ENCODE measurements around the gene COPG2. TPM values are rescaled to one million over a fixed set of nuclear protein-coding genes. Genes with fewer than 3 reads are reported as not detected.
"Not testable (repeated sequence)": the region's sequence is repeated elsewhere in the genome, so short reads cannot be mapped to it uniquely, and the experiment has no call there.

The COPG2 gene, protein sequence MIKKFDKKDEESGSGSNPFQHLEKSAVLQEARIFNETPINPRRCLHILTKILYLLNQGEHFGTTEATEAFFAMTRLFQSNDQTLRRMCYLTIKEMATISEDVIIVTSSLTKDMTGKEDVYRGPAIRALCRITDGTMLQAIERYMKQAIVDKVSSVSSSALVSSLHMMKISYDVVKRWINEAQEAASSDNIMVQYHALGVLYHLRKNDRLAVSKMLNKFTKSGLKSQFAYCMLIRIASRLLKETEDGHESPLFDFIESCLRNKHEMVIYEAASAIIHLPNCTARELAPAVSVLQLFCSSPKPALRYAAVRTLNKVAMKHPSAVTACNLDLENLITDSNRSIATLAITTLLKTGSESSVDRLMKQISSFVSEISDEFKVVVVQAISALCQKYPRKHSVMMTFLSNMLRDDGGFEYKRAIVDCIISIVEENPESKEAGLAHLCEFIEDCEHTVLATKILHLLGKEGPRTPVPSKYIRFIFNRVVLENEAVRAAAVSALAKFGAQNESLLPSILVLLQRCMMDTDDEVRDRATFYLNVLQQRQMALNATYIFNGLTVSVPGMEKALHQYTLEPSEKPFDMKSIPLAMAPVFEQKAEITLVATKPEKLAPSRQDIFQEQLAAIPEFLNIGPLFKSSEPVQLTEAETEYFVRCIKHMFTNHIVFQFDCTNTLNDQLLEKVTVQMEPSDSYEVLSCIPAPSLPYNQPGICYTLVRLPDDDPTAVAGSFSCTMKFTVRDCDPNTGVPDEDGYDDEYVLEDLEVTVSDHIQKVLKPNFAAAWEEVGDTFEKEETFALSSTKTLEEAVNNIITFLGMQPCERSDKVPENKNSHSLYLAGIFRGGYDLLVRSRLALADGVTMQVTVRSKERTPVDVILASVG
- 32.3 TPM for polyA plus RNA-seq (2013, experiment 1 of 2; ENCODE audit: insufficient read length)
- 31.6 TPM for polyA plus RNA-seq (2013, experiment 2 of 2; ENCODE audit: insufficient read length)

DNA sequence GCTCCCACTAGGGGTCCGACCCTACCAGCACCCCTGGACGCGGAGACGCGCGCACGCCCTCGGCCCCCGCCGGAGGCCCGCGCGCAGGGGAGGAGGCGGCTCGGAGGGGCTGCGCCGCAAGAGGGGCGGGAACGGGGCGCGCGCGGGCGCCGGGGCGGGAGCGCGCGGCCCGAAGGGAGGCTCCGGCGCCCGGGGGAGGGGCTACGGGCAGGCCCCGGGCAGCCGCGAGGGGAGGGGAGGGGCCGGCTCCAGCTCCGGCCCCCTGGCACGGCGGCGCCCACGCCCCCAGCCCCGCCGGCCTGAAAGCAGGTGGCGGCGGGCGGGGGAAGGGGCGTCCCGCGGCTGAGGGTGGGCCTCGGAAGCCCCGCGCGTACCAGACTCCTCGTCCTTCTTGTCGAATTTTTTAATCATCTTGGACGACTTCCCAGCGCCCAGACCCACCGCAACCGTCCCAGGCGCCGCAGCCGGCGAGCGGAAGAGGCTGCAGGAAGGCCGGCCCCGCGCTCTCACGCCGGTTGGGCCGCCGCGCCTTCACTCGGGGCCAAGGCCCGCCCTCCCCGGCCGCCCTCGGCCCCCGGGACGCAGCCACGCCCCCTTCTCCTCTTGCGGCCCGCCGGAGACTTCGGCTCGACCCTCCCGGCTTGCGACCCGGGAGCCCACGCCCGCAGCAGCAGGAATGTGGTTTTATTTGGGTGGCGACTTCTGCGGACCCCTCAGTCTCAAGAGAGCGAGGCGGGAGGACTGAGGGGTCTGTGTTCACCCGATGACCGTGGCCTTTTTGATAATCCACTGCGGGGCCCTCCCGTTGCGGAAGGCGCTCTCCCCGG, at the start of gene COPG2:
Gene COPG2 (minus strand): TSS at position 491 of the 827 bp plus-strand sequence. CDS start 80 bp downstream, at position 411.
- peak; percentile 86 for DNase-seq

DNA sequence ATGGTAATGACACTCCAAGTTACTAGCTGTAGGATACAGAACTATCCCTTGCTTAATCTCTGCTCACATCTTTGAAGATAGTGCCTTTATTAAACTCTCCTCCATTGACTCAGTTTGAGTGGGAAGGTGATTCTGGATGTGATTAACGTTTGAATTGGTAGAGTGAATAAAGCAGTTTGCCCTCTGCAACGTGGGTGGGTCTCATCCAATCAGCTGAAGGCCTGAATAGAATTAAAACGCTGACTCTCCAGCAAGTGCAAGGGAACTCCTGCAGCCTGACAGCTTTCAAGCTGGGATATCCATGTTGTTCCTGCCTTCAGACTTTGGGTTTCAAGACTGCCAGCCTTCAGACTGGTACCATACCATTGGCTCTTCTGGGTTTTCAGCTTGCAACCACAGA, 43.9 kb upstream of the COPG2 start:
- no peak for DNase-seq

DNA sequence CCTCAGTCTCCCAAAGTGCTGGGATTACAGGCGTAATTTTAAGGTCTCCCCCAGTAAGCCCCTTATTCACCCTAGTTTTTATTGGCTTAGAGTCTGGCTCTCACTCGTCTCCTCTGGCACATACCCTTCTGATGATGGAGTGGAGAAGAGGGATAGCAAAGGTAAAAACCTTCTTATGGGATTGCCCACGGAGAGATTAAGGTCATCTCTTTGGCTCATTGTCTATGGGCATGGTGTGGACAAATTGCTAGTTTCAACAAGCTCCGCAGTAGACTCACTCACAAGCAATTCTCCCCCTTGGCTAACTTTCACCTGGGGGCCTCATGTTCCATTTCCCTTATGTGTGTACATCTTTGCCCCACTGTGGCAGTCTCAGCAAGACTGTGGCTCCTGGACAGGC, 40.2 kb upstream of the COPG2 start:
- DNase-seq, result no peak

DNA sequence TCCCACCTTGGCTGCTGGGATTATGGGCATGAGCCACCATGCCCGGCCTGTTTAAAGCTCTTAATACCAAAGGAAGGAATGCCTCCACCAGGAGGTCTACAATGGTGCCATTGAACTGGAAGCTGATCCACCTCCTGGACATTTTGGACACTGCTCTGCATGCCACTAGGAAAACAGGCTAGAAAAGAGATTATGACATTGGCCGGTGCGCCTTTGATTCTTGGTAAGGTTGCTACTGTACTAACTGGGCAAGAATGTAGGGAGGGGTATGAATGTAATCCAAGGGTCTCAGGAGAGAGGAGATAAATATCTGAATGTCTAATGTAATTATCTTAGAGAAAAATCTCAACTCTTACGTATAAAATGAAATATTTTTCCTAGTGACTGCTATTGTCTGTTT, 39.5 kb upstream of the COPG2 start:
- DNase-seq, result no peak

DNA sequence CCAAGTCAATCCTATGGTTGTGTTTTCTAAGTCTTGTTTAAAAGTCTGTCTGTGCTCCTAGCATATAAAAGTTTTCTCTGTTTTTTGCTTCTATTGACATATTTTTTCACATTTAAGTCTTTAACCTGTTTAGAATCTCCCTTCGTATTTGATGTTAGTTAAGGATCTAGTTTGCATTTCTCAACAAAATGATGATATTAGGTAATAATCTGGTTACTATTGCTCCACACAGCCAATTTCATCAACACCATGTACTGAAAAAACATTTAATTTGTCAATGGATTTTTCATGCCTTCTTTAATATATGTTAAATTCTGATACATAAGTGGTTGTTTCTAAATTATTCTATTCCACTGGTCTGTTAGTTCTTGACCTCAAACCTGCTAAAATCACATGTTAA, 35.3 kb upstream of the COPG2 start:
- no peak for DNase-seq

DNA sequence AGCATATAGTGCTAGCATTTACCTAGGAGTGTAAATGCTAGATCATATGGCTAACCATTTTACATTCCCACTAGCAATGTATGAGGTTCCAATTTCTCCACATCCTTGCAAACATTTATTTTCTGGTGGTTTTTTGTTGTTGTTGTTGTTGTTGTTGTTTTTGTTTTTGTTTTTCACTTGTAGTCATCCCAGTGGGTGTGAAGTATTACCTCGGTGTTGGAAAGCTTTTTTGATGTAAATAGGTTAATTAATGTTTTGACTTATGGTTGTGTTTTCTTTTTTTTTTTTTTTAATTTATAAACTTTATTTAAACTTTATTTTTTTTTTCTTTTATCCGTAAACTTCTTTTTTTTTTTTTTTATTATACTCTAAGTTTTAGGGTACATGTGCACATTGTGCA, 33.1 kb upstream of the COPG2 start:
- DNase-seq, result no peak

DNA sequence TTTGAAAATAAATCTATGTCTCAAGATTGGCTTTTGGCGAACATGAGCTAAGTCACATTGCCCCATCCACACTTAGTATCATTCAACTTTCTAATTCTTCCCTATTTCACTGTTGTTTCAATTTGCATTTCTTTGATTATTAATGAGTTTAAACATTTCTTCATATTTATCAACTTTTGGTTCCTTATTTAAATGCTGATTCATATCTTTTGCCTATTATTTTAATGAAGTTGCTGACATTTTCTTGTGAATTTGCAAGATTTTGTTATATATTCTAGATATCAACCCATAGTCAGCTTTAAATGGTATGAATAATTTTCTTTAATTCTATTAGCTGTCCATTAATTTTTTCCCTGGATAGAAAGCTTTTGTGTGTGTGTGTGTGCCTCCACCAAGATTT, 32.2 kb upstream of the COPG2 start:
- DNase-seq, result no peak

DNA sequence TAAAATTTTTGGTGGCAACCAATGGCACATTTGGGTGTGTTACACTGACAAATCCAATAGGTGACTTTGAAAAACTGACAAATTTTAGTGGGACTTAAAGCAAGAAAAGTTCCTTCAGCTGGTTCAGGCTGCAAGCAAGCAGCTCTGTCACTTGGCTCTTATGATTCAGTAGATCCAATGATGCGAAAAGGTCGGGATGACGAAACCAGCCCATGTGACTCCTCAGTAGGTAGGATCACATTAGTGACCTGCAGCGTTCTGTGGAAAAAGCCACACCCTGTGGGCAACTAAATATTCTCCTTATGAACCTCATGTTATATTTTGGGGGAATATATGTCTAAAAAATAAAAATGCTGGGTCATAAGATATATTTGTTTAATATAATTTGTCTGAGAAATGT, 31.1 kb upstream of the COPG2 start:
- DNase-seq, result no peak

DNA sequence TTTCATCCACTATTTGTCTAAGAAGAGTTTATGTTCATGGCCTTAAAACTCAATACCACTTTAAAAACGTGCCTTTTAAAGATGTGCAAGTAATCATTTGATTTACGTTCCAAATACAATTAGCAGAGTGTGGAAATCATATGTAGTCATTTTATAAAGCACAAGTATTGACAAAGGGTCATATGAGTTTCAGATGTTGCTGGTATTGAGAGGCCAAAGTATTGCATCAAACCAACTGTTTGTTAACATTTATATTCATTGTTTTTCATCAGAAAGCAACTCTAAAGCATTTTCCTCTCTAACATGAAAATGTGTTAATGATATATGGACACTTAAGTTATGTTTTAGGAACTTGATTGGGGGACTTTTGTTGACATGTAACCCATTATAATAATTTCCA, 29.3 kb upstream of the COPG2 start:
- no peak for DNase-seq

DNA sequence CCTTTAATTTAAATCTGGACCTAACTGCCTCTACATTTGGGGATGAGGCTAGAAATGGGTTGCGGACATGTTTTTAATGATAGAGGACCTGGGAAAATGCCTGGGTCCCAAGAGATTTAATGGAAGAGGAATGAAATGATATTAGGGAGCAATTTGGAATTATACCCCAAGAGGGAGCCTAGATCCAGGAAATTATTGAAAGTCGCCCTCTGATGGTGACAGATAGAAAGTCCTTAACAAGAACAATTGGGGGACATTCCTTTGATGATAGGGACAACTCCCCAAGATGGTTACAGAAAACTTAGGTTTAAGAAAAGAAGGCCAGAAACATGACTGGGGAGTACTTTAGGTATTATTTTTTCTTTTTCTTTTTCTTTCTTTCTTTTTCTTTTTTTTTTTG, 27.3 kb upstream of the COPG2 start:
- DNase-seq, result peak; percentile 41

DNA sequence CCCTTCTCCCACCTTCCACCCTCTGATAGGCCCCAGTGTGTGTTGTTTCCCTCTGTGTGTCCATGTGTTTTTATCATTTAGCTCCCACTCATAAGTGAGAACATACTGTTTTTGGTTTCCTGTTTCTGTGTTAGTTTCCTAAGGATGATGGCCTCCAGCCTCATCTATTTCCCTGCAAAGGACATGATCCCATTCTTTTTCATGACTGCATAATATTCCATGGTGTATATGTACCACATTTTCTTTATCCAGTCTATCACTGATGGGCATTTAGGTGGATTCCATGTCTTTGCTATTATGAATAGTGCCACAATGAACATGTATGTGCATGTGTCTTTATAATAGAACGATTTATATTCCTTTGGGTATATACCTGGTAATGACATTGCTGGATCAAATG, 23.8 kb upstream of the COPG2 start:
- not testable (repeated sequence) for DNase-seq

DNA sequence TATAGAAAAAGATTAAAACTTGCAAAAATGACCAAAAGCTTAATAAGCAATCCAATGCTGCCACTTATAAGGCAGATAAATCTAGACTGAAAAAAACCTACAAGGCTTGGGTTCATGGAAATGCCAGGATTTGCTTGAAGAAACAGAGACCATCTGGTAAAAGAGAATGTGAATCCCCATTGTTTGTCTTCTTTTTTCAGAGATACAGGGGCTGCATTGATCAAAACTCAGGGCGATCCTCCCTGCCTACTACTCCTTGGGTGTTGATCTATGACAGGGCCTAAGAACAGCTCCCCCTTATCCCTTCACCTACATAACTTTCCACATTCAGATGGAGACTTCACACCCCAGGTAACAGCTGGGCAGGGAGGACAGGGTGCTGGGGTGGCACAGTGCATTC, 21.1 kb upstream of the COPG2 start:
- no peak for DNase-seq

DNA sequence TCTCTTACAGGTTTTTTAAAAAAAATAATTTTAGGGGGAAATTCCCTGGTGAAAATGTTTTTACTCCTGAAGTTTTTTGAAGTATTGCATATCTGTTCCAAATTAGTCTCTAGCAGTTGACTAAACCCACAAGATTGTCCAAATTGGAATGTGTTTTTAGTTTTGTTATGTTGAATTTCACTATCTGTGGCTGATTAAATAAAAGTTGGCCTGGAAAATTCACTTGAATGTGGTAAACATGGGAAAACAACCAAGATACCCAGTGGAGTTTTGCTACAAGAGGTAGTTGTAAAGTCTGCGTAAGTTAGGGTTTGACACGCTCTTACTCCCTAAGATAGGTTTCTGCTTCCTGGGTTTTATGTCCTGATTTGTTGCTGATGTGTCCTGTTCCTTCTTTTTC, 14.5 kb upstream of the COPG2 start:
- DNase-seq, result peak; percentile 26

DNA sequence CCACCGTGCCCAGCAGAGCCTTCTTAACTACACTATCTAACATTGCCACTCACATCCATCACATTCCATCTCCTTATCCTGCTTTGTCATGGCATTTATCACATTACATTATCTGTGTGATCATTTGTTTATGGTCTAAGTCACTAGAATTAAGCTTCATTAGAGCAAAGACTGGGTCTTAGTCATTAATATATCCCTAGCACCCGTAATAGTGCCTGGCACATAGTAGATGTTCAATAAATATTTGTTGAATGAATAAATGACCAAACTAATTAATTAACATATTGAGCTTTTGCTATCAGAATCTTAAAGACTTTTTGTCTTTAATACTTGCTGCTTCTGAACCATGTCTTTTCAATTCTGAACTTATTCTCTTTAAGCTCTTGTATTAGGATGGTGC, 5.9 kb upstream of the COPG2 start:
- DNase-seq, result no peak

DNA sequence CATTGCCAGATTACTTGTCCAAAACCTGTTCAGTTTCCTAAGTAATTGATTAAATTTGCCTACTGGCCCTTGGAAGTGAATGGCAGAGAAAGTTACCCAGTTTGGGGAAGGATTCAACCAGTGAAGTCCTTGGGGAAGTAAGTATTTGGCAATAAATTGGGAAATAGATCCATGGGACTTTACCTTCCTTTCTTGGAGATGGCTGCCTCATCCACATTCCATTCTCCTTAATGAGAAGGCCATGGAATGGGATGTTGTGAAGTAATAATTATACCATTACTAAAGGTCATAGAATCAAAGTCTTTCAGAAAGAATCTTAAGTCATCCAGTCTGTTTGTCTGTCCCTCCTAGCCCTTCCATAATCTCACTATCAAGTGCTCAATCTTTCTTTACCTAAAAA, 4.5 kb upstream of the COPG2 start:
- DNase-seq, result peak; percentile 4

DNA sequence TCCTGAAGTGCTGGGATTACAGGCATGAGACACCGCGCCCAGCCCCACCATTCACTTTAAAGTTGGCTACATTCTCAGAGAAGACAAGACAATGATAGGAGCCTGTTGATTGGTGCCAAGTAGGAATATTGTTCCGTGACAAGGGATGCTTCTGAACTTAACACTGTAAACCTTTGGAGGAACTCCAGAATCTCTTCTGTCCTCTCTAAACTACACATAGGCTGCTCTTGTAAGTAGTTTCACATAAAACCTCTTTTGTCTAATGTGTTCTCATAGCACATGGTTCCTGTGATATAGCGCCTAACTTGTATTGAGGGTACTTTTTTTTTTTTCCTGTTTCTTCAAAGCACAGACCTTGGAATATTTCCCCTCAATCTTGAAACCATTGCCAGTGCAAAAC, 3.6 kb upstream of the COPG2 start:
- no peak for DNase-seq

DNA sequence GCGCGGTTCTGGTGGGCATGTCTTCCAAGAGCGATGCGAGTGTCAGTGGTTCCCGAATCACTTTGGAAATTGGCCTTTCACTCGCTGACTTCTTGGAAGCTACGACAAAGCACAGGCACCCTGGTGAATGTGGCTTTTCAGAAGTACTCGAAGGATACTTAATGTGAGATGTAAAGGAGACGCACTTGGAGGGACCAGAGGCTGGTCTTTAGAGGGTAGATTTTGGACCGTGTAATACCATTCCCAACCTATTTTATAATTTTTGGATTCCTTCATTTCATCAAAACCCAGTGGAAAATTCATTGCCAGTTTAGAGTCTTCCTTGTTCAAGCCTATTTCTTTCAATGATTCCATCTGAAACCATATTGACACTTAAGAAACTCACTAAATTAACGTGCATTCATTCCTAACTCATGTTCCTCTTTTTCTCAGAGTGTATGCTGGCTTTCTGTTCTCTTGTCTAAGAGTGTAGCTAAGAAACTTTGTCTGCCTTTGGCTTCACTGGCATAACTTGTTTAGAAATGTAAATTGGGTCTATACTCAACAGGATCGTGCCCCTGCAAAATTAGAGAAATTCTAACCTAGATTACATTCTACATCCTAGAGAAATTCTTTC, 645 bp upstream of the COPG2 start:
- DNase-seq, result no peak

DNA sequence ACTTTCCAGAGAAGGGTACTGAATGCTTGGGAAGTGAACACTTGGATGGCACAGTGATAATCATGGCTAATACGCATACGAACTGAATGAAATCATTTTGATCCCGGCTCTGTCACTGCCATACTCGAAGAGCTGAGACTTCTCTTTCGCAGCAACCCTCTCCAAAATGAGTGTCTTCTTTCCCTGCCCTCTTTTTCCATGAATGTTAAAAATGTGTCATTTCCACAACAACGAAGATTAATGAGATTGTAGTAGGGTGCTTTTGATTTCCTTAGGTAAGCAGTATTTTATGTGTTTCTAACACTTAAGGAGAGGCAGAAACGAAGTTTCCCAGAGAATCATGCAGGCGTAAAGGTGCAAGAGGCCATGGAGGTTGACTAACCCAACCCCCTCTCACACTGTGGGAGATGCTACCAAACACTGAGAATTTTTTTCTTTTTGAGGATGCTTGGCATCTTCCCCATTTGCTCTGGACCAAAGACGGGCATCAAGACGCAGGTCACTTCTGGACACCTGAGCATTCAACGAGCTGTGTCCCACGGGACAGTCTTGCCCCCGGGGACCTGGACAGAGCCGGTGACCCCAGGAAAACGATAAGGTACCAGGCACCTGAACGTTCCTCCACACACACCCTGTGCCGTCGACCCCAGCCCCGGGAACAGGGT, 823 bp downstream of the COPG2 start:
- peak; percentile 5 for DNase-seq

DNA sequence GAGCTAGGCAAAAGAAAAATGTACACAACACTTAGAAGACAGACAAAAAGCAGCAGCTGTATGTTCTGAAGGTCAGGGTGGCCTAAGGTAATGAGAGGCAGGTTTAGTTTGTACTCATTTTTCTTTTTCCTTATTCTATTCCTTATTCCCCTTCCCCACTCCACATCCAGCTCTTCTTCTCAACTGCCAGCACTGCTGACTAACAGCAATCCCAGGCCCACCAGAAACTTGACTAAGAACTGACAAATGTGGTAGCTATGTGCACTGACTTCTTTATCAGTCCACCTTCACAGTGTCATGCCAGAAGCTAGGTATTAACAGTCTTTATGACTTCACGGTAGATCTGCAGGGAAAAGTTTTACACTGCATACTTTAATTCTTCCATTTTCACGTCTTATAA, 6.1 kb downstream of the COPG2 start:
- no peak for DNase-seq

DNA sequence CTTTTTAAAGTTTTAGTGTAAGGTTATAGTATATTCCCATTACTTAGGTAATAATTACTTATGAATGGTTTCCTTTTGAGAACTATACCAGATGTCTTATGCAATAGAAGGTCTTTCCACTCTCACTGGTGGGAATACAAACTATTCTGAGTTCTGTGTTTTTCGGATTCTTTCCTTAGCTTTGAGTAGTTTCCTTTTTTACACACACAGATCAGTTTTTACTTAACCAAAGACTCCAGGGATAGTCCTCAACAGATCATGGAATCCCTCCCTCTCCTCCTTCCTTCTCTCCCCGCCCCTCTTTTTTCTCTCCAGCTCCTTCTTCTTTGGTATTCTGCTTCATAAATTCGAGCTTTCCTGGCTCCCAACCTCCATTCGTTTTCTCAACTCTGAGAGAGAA, 13.3 kb downstream of the COPG2 start:
- no peak for DNase-seq

DNA sequence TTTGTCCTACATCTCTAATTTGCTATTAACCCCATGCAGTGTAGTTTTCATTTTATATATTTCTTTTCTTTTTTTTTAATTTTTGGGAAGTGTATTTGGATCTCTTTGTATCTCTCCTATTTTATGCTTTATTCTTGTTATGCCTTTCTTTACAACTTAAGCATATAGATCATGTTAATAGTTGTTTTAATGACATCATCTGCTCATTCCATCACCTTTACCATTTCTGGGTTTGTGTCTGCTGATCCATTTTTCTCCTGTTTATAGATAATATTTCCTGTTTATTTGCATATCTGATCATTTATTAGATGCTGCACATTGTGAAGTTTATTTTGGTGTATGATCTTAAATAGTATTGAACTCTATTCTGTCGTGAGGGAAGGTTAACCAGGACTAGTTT, 13.7 kb downstream of the COPG2 start:
- no peak for DNase-seq

DNA sequence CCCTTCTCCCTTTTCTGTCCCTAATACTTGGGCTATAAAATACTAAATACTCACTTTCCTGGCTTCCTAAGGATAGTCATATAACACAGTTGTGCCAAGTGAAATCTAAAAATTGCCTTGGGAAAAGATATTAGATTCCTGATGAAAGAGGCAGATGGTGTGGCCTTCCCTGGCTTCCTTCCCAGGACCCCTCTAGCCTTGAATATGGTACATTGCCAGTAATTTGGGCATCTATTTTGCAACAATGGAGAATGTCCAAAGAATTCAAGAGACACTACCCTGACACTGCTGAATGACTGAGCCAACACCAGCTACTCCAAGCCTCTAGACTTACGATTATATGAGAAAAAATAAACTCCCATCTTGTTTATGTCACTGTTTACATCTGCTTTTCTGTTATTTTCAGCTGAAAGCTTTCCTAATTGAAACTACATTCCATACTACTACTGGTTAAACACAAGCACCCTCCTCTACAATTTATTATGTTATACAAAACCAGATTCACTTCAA, 17.9 kb downstream of the COPG2 start:
- peak; percentile 6 for DNase-seq
